H1 (cell line): Measurements from ENCODE around the gene SPEM3. TPM values are rescaled to one million over a fixed set of nuclear protein-coding genes. Genes with fewer than 3 reads are reported as not detected.

Experiments used
- CTCF ChIA-PET: fragments of 300-600 bp; sonication (Branson Sonifier 250); formaldehyde crosslinking; loops from one replicate; lab custom pipeline; 2021; ENCODE audit not compliant: partially characterized antibody; lab: Charles Lee
- POLR2A ChIA-PET: fragments of 300-600 bp; sonication (Branson Sonifier 250); formaldehyde crosslinking; loops from one replicate; lab custom pipeline; 2021; ENCODE audit warnings: inconsistent platforms; ENCODE audit not compliant: partially characterized antibody; lab: Charles Lee
- DNase-seq, 2 experiments: peaks; one replicate each; pipeline versions ENCODE4 v3.0.0 to v3.0.0-alpha.2; 2010 to 2022; ENCODE audit warnings: low spot score in 2 of 2, low read depth in 1 of 2, mixed read lengths in 1 of 2
- FAIRE-seq: peaks from 2 replicates; lab custom pipeline; 2011; peaks lifted over from hg19 to GRCh38; lab: Jason Lieb, UNC
- H2AFZ ChIP-seq: 2 replicates; pipeline ENCODE4 v1.8.1; 2012; ENCODE audit warnings: low read length, inconsistent platforms
- H2AK5ac ChIP-seq: 2 replicates; pipeline ENCODE4 v1.6.1; 2013; ENCODE audit warnings: low read depth, low read length
- H2BK120ac ChIP-seq: replicated peaks from 2 replicates; pipeline ENCODE3; 2013; ENCODE audit warnings: low read depth, low read length, inconsistent platforms
- H2BK12ac ChIP-seq: 2 replicates; pipeline ENCODE4 v1.6.1; 2013; ENCODE audit warnings: low read depth, low read length
- H2BK15ac ChIP-seq: 2 replicates; pipeline ENCODE4 v1.6.1; 2013; ENCODE audit warnings: low read length
- H2BK20ac ChIP-seq: 2 replicates; pipeline ENCODE4 v1.6.1; 2013; ENCODE audit warnings: low read length
- H2BK5ac ChIP-seq: 2 replicates; pipeline ENCODE4 v1.6.1; 2013; ENCODE audit warnings: low read depth, low read length
- H3K14ac ChIP-seq: 2 replicates; pipeline ENCODE4 v1.6.1; 2013; ENCODE audit warnings: inconsistent platforms; ENCODE audit not compliant: insufficient read length
- H3K18ac ChIP-seq: 2 replicates; pipeline ENCODE4 v1.6.1; 2013; ENCODE audit warnings: low read length; ENCODE audit errors: extremely low read depth
- H3K23ac ChIP-seq: 2 replicates; pipeline ENCODE4 v1.6.1; 2013; ENCODE audit warnings: inconsistent platforms; ENCODE audit not compliant: insufficient read length
- H3K23me2 ChIP-seq: 2 replicates; pipeline ENCODE4 v1.6.1; 2013; ENCODE audit warnings: low read depth, low read length
- H3K27ac ChIP-seq: 2 replicates; pipeline ENCODE4 v1.6.1; 2011; ENCODE audit warnings: low read depth, low read length, inconsistent platforms
- H3K27me3 ChIP-seq, 4 experiments: replicated peaks in 1 of 4; 1 replicate in 1 of 4; 2 replicates in 3 of 4; pipeline versions ENCODE4 v1.6.1 to v1.8.1; 2011 to 2013; ENCODE audit warnings: low read length in 3 of 4, mild to moderate bottlenecking in 3 of 4, inconsistent platforms in 2 of 4, mixed read lengths in 2 of 4, moderate library complexity in 1 of 4; ENCODE audit not compliant: control insufficient read depth in 3 of 4, insufficient read depth in 3 of 4; ENCODE audit errors: extremely low read depth in 1 of 4
- H3K36me3 ChIP-seq, 4 experiments: 2 replicates each; pipeline versions ENCODE4 v1.6.1 to v1.8.1; 2011 to 2013; ENCODE audit warnings: mild to moderate bottlenecking in 4 of 4, low read length in 3 of 4, moderate library complexity in 2 of 4, control low read depth in 1 of 4, inconsistent platforms in 1 of 4; ENCODE audit not compliant: insufficient read depth in 4 of 4, control insufficient read depth in 2 of 4
- H3K4ac ChIP-seq: replicated peaks from 2 replicates; pipeline ENCODE3; 2013; ENCODE audit warnings: low read length, low read depth, mixed read lengths, inconsistent platforms; ENCODE audit not compliant: insufficient read length
- H3K4me1 ChIP-seq, 4 experiments: replicated peaks in 1 of 4; 1 replicate in 1 of 4; 2 replicates in 3 of 4; pipeline versions ENCODE4 v1.6.1 to v1.8.1; 2011 to 2013; ENCODE audit warnings: low read length in 3 of 4, inconsistent platforms in 2 of 4, mixed read lengths in 1 of 4; ENCODE audit not compliant: insufficient read depth in 4 of 4, control insufficient read depth in 3 of 4
- H3K4me2 ChIP-seq, 2 experiments: 2 replicates each; pipeline versions ENCODE4 v1.6.1 to v1.8.1; 2011 to 2013; ENCODE audit warnings: low read depth in 2 of 2, low read length in 2 of 2, control low read depth in 1 of 2, inconsistent platforms in 1 of 2, mild to moderate bottlenecking in 1 of 2; ENCODE audit not compliant: insufficient read depth in 1 of 2
- H3K4me3 ChIP-seq, 4 experiments: fragments of 200-600, 300-600 bp in 1 of 4; sonication (generic), shearing (Covaris generic), sonication (Bioruptor Twin) in 1 of 4; 2 replicates each; pipeline versions ENCODE4 v1.5.1 to v1.8.1; 2011 to 2016; ENCODE audit warnings: low read length in 4 of 4, low read depth in 3 of 4, control low read depth in 2 of 4, inconsistent platforms in 2 of 4, mild to moderate bottlenecking in 2 of 4, mixed read lengths in 1 of 4, moderate library complexity in 1 of 4; ENCODE audit not compliant: insufficient read depth in 2 of 4; ENCODE audit errors: extremely low read depth in 1 of 4
- H3K56ac ChIP-seq: replicated peaks from 2 replicates; pipeline ENCODE3; 2013; ENCODE audit warnings: low read depth, mild to moderate bottlenecking, mixed read lengths, low read length, inconsistent platforms; ENCODE audit not compliant: insufficient read length
- H3K79me1 ChIP-seq: 2 replicates; pipeline ENCODE4 v1.6.1; 2013; ENCODE audit warnings: low read depth, low read length, control low read depth
- H3K79me2 ChIP-seq, 2 experiments: 2 replicates each; pipeline versions ENCODE4 v1.6.1 to v1.8.1; 2012 to 2013; ENCODE audit warnings: low read length in 2 of 2, mild to moderate bottlenecking in 2 of 2, inconsistent platforms in 1 of 2; ENCODE audit not compliant: insufficient read depth in 2 of 2, control insufficient read depth in 1 of 2
- H3K9ac ChIP-seq, 4 experiments: replicated peaks in 1 of 4; 1 replicate in 1 of 4; 2 replicates in 3 of 4; pipeline versions ENCODE4 v1.6.1 to v1.8.1; 2011 to 2013; ENCODE audit warnings: low read depth in 3 of 4, low read length in 3 of 4, control low read depth in 2 of 4, mild to moderate bottlenecking in 2 of 4, moderate library complexity in 2 of 4, inconsistent platforms in 1 of 4; ENCODE audit errors: extremely low read depth in 1 of 4
- H3K9me3 ChIP-seq, 2 experiments: 2 replicates each; pipeline versions ENCODE4 v1.6.1 to v1.8.1; 2012 to 2013; ENCODE audit warnings: mild to moderate bottlenecking in 2 of 2, moderate library complexity in 2 of 2, control low read depth in 1 of 2, inconsistent platforms in 1 of 2, low read depth in 1 of 2, low read length in 1 of 2, mixed read lengths in 1 of 2; ENCODE audit not compliant: insufficient read depth in 2 of 2
- H4K20me1 ChIP-seq, 2 experiments: replicated peaks in 1 of 2; 2 replicates each; pipeline versions ENCODE3 to v1.8.1; 2011 to 2013; ENCODE audit warnings: inconsistent platforms in 2 of 2, low read length in 2 of 2, mild to moderate bottlenecking in 1 of 2; ENCODE audit not compliant: insufficient read depth in 2 of 2, control insufficient read depth in 1 of 2
- H4K5ac ChIP-seq: 2 replicates; pipeline ENCODE4 v1.6.1; 2013; ENCODE audit warnings: low read length, low read depth, mixed read lengths, inconsistent platforms; ENCODE audit not compliant: insufficient read length
- H4K8ac ChIP-seq: 2 replicates; pipeline ENCODE4 v1.8.0; 2013; ENCODE audit warnings: mild to moderate bottlenecking, moderate library complexity, low read length, inconsistent platforms; ENCODE audit not compliant: insufficient read depth; ENCODE audit errors: extremely low read depth
- H4K91ac ChIP-seq: replicated peaks from 2 replicates; pipeline ENCODE3; 2013; ENCODE audit warnings: low read length, mixed read lengths, inconsistent platforms; ENCODE audit not compliant: insufficient read length
- RAD21 ChIP-seq, 2 experiments: IDR thresholded peaks in 1 of 2; conservative IDR thresholded peaks in 1 of 2; 2 replicates each; pipeline ENCODE4 v1.6.1; 2011; ENCODE audit warnings: low read depth in 2 of 2, low read length in 2 of 2, improper control_type of control experiment in 1 of 2, inconsistent platforms in 1 of 2, mild to moderate bottlenecking in 1 of 2, moderate library complexity in 1 of 2
- WGBS, 2 experiments: shearing (Covaris generic) in 1 of 2; methylation state at CpG; one replicate each; pipeline versions ENCODE4 v1.1.6 to v1.1.7; 2013 to 2015; ENCODE audit warnings: low lambda C conversion rate in 2 of 2, mixed read lengths in 2 of 2, inconsistent platforms in 1 of 2, low coverage in 1 of 2, missing lambda C conversion rate in 1 of 2; ENCODE audit not compliant: insufficient replicate concordance in 2 of 2, insufficient coverage in 1 of 2, insufficient read length in 1 of 2; ENCODE audit errors: extremely low coverage in 1 of 2, missing lambda C conversion rate in 1 of 2; 5-methylcytosine and 5-hydroxymethylcytosine counted together
- polyA plus RNA-seq, 7 experiments: library from polyadenylated mRNA; depleted of rRNA in 3 of 7; stranded (reverse) in 5 of 7; unstranded in 2 of 7; fragments of >200 nt in 5 of 7; fragments of 200-250 nt in 2 of 7; gene quantifications; 1 replicate in 5 of 7; 2 replicates in 1 of 7; 4 replicates in 1 of 7; pipeline versions ENCODE4 v1.2.1 to v1.2.3, GENCODE V29; 2011 to 2013; ENCODE audit warnings: missing spikeins in 2 of 7, mixed read lengths in 2 of 7
- total RNA-seq: library from RNA; stranded (reverse); fragmentation: NEBNext Ultra II Directional; extraction: Animal tissue kit (Norgen Biotek cat#: 25700); gene quantifications from 2 replicates; pipeline ENCODE4 v1.2.1, GENCODE V29; 2021
- TF ChIP-seq, protein P1 (sequence below): IDR thresholded peaks from 2 replicates; pipeline ENCODE4 v1.6.1; 2011; ENCODE audit warnings: low read length, improper control_type of control experiment
- TF ChIP-seq, protein P2 (sequence below): IDR thresholded peaks from 2 replicates; pipeline ENCODE4 v1.6.1; 2012; ENCODE audit warnings: inconsistent platforms

The SPEM3 gene
- total and polyA plus RNA-seq, 2 of the 8 experiments (the other 6 are each of a cell fraction or from before 2014, with no cell fraction given), result 0.02 TPM; not detected in 1

DNA sequence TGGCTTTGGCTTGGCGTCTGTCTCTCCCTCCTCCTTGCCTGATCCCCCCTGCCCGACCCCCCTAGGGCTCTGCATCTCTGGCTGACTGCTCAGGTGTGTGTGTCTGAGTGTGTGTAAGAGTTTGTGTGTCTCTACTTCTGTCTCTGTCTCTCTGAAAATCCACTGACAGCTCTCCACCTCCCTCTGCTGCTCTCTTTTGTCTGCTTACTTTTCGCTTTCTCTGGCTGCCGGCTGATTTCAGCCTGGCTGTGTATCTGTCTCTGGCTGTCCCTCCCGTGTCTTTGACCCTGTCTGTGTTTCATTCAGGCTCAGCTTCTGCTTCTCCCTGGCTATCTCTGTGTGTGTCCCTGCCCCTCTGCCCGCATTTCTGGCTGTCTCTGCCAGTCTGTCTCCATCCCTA lies 12.3 kb upstream of the SPEM3 start:
- Histone ChIP-seq H3K56ac (no peak overlapping the region), H3K27ac (no peak overlapping the region), H3K36me3 (peaks cover 0 to 25% (median 9%) of the 10 kb centered on the region in 4 experiments; a peak in 6 of 8 replicates), H4K20me1 (peaks cover 2 to 6% of the 10 kb centered on the region in 2 experiments), H3K79me2 (no peaks in the 10 kb centered on the region), H3K14ac (no peak overlapping the region), H2BK120ac (no peak overlapping the region), H3K4ac (no peak overlapping the region), H2AFZ (no peak overlapping the region), H2BK5ac (no peak overlapping the region), H4K8ac (no peak overlapping the region), H3K4me1 (peaks cover 0 to 17% (median 6%) of the 10 kb centered on the region in 4 experiments; a peak in 5 of 7 replicates), H4K91ac (no peak overlapping the region), H2BK20ac (no peak overlapping the region), H3K27me3 (no peaks in the 10 kb centered on the region), H4K5ac (no peak overlapping the region), H3K9me3 (no peaks in the 10 kb centered on the region), H2BK12ac (no peak overlapping the region), H2BK15ac (no peak overlapping the region), H3K18ac (no peak overlapping the region), H3K23me2 (peaks cover 2% of the 10 kb centered on the region; the same call in 1 of the 2 replicates), H2AK5ac (no peak overlapping the region), H3K4me2 (no peak overlapping the region), H3K23ac (no peak overlapping the region), H3K4me3 (no peak overlapping the region), H3K79me1 (no peaks in the 10 kb centered on the region), H3K9ac (no peak overlapping the region)
- DNase-seq (no peak), FAIRE-seq (no peak)
- 85% methylated on average over 6 of the region's 6 CpGs; no CpG with 5 or more reads in 1 of the 2 experiments for WGBS, 2 experiments
- POLR2A ChIA-PET, result interaction anchor here (1.1 to 2.8 kb wide), 5 partner anchors 9 to 132 kb away, joined by 3 to 14 read pairs (median 3); partner anchors contain the start of genes NLGN2 and SPEM2
- TF ChIP-seq, protein P1, sequence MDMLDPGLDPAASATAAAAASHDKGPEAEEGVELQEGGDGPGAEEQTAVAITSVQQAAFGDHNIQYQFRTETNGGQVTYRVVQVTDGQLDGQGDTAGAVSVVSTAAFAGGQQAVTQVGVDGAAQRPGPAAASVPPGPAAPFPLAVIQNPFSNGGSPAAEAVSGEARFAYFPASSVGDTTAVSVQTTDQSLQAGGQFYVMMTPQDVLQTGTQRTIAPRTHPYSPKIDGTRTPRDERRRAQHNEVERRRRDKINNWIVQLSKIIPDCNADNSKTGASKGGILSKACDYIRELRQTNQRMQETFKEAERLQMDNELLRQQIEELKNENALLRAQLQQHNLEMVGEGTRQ, result no peak
- peak in 1 of 2 experiments; percentile 15; a peak in 1 of 4 replicates for TF ChIP-seq RAD21 (IDR thresholded peaks at IDR 0.05 in 1 of 2, conservative IDR thresholded peaks at IDR 0.05 in 1 of 2; ENCODE audit: low read depth in 2 of 2, low read length in 2 of 2)
- TF ChIP-seq, protein P2, sequence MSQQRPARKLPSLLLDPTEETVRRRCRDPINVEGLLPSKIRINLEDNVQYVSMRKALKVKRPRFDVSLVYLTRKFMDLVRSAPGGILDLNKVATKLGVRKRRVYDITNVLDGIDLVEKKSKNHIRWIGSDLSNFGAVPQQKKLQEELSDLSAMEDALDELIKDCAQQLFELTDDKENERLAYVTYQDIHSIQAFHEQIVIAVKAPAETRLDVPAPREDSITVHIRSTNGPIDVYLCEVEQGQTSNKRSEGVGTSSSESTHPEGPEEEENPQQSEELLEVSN, result no peak
- CTCF ChIA-PET, result interaction anchor here (1.0 to 1.4 kb wide), 2 partner anchors 39 to 144 kb away, joined by 3 to 5 read pairs; partner anchors contain the start of gene SENP3
